ENCODE results near the gene BPIFB4. TPM values are rescaled to one million over a fixed set of nuclear protein-coding genes. Genes with fewer than 3 reads are reported as not detected.

Gene BPIFB4
- total RNA-seq, 1 experiment from 2014 or later: not detected

DNA sequence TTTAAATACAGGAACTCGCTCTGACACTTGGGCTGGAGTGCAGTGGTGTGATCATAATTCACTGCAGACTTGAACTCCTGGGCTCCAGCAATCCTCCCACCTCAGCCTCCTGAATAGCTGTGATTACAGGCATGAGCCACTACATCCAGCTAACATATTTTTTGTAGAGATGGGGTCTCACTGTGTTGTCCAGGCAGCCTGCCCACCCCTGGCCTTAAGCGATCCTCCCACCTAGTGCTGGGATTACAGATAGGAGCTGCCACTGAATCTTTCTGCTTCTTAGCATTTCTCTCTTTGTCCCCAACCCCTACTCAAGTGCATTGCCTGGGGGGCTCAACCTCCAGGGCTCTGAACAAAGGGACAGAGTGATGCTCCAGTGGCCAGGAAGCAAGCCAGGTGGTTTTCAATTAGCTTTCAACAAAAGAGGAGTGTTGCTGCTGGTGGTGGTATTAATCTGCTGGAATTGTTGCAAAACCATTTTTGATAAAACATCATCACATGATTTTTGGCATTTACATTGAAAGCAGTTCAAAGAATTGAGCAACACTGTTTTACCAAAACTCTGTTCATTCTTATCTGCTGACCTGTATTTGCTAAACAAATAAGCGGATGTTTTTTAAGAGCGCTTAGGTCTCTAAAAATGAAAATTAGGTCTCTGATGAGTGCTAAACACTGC lies 48.1 kb downstream of the BPIFB4 start:
- Histone ChIP-seq H3K4me2 (no peak overlapping the region), H3K27me3 (ENCODE audit: insufficient read depth, low read depth) (peaks cover 16% of the 10 kb centered on the region), H2AFZ (no peak overlapping the region), H3K36me3 (ENCODE audit: low read depth) (no peaks in the 10 kb centered on the region), H3K4me3 (no peak overlapping the region), H3K9me3 (ENCODE audit: insufficient read depth, low read depth) (no peaks in the 10 kb centered on the region), H3K9me2 (ENCODE audit: insufficient read depth) (no peaks in the 10 kb centered on the region), H3K79me2 (ENCODE audit: low read depth) (no peaks in the 10 kb centered on the region), H4K20me1 (ENCODE audit: insufficient read depth) (no peaks in the 10 kb centered on the region), H3F3A (ENCODE audit: insufficient read depth, low read depth) (no peaks in the 10 kb centered on the region; the same call in 1 of the 2 replicates), H3K27ac (no peak overlapping the region), H3K4me1 (replicated peaks; ENCODE audit: insufficient read depth) (no peaks in the 10 kb centered on the region)
- peak in 1 of 2 experiments; percentile 63 for DNase-seq
- POLR2A ChIA-PET (ENCODE audit: unreplicated experiment): no interaction called here
- no TSS peak for BruUV-seq (replicated peaks)
- TF ChIP-seq, protein P1, sequence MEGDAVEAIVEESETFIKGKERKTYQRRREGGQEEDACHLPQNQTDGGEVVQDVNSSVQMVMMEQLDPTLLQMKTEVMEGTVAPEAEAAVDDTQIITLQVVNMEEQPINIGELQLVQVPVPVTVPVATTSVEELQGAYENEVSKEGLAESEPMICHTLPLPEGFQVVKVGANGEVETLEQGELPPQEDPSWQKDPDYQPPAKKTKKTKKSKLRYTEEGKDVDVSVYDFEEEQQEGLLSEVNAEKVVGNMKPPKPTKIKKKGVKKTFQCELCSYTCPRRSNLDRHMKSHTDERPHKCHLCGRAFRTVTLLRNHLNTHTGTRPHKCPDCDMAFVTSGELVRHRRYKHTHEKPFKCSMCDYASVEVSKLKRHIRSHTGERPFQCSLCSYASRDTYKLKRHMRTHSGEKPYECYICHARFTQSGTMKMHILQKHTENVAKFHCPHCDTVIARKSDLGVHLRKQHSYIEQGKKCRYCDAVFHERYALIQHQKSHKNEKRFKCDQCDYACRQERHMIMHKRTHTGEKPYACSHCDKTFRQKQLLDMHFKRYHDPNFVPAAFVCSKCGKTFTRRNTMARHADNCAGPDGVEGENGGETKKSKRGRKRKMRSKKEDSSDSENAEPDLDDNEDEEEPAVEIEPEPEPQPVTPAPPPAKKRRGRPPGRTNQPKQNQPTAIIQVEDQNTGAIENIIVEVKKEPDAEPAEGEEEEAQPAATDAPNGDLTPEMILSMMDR (conservative IDR thresholded peaks at IDR 0.05): no peak
- no peak for TF ChIP-seq EZH2 (IDR thresholded peaks at IDR 0.05; ENCODE audit: low read depth)
- CTCF ChIA-PET: no interaction called here
- intact Hi-C loops (cut with micrococcal nuclease; ENCODE audit: unreplicated experiment): no loop called here

DNA sequence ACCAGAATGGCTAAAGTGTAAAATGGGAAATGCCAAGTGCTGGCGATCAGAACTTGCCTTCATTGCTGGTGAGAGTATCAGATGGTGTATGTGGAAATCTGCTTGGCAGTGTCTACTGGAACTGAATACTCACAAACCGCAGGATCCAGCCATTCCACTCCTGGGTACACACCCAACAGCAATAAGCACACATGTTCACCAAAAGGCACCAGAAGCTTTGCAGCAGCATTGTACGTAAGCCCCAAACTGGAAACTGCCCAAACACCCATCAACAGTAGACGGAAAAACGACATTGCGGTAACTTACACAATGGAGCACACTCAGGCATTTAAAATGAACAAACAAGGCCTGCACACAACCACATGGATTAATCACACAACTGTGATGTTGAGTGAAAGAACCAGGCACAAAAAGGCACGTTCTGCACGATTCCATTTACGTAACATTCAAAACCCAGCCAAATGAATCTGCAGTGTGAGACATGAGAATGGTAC lies 51.2 kb downstream of the BPIFB4 start:
- intact Hi-C loops (cut with micrococcal nuclease; ENCODE audit: unreplicated experiment): no loop called here
- Histone ChIP-seq H4K20me1 (ENCODE audit: insufficient read depth) (no peaks in the 10 kb centered on the region), H3K79me2 (ENCODE audit: low read depth) (no peaks in the 10 kb centered on the region), H3K27ac (no peak overlapping the region), H2AFZ (no peak overlapping the region), H3K4me1 (replicated peaks; ENCODE audit: insufficient read depth) (no peaks in the 10 kb centered on the region), H3K36me3 (ENCODE audit: low read depth) (no peaks in the 10 kb centered on the region), H3K4me2 (no peak overlapping the region), H3K9me3 (ENCODE audit: insufficient read depth, low read depth) (no peaks in the 10 kb centered on the region), H3F3A (ENCODE audit: insufficient read depth, low read depth) (no peaks in the 10 kb centered on the region; the same call in 1 of the 2 replicates), H3K9me2 (ENCODE audit: insufficient read depth) (no peaks in the 10 kb centered on the region), H3K27me3 (ENCODE audit: insufficient read depth, low read depth) (peaks cover 27% of the 10 kb centered on the region; the same call in 1 of the 2 replicates), H3K4me3 (no peak overlapping the region)
- DNase-seq: peak in 1 of 2 experiments; percentile 66
- ChIA-PET POLR2A (ENCODE audit: unreplicated experiment) (no interaction called here), CTCF (no interaction called here)
- BruUV-seq (replicated peaks): no TSS peak
- TF ChIP-seq EZH2 (IDR thresholded peaks at IDR 0.05; ENCODE audit: low read depth): no peak
- TF ChIP-seq, protein P1 (conservative IDR thresholded peaks at IDR 0.05): no peak

DNA sequence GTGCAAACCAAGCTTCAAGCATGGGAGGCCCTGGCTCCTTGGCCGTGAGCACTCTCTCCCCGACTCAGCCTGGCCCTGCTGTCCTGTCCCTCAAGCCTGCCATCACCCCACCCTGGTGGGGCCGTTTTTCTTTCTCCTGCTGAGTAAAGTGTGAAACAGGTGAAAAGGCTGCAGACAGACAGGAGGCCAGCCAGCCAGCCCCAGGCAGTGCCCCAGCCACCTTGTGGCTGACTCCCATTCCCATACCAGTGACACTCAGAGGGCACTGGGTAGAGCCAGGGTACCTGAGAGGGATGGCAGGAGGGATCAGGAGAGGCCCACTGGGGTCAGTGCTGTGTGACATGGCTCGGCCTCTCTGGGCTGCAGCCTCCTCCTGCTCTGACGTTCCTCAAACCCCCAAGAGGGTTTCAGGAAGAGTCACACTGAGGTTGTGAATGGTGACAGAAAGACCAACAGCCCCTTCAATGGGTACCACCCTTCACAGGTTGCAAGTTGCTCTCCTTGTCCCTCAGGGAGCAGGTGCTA lies 52.6 kb downstream of the BPIFB4 start:
- no peaks in the 10 kb centered on the region for H3K36me3 ChIP-seq (ENCODE audit: low read depth)
- no peak for DNase-seq
- no peaks in the 10 kb centered on the region for H4K20me1 ChIP-seq (ENCODE audit: insufficient read depth)
- H3K9me3 ChIP-seq (ENCODE audit: insufficient read depth, low read depth): no peaks in the 10 kb centered on the region
- H3K27ac ChIP-seq: no peak overlapping the region
- H2AFZ ChIP-seq: no peak overlapping the region
- no peaks in the 10 kb centered on the region for H3K4me1 ChIP-seq (replicated peaks; ENCODE audit: insufficient read depth)
- intact Hi-C loops (cut with micrococcal nuclease; ENCODE audit: unreplicated experiment): no loop called here
- POLR2A ChIA-PET (ENCODE audit: unreplicated experiment): no interaction called here
- TF ChIP-seq, protein P1 (conservative IDR thresholded peaks at IDR 0.05): no peak
- TF ChIP-seq EZH2 (IDR thresholded peaks at IDR 0.05; ENCODE audit: low read depth): no peak
- H3F3A ChIP-seq (ENCODE audit: insufficient read depth, low read depth): no peaks in the 10 kb centered on the region; the same call in 1 of the 2 replicates
- H3K4me2 ChIP-seq: no peak overlapping the region
- H3K4me3 ChIP-seq: no peak overlapping the region
- H3K79me2 ChIP-seq (ENCODE audit: low read depth): no peaks in the 10 kb centered on the region
- no peaks in the 10 kb centered on the region for H3K9me2 ChIP-seq (ENCODE audit: insufficient read depth)
- no TSS peak for BruUV-seq (replicated peaks)
- CTCF ChIA-PET: no interaction called here
- peaks cover 27% of the 10 kb centered on the region; the same call in 1 of the 2 replicates for H3K27me3 ChIP-seq (ENCODE audit: insufficient read depth, low read depth)
